HG03575 (cell line): ENCODE data around the gene HMX2.

Source experiments
- ATAC-seq: cut with Tn5 transposase; IDR thresholded peaks from one replicate; pipeline ENCODE4 v1.9.1; 2021; ENCODE audit not compliant: unreplicated experiment, insufficient number of reproducible peaks, low FRiP score; ENCODE audit errors: extremely low read depth

HMX2 gene

GRCh38 chr10:123136806-123137642 is 10.9 kb upstream of the HMX2 start:
- ATAC-seq: no peak

- no peak for ATAC-seq
Observed at GRCh38 chr10:123139165-123139520, 8.8 kb upstream of the HMX2 start.

- ATAC-seq: no peak
Observed at GRCh38 chr10:123139521-123140163, 8.3 kb upstream of the HMX2 start.

GRCh38 chr10:123140164-123140982 is 7.6 kb upstream of the HMX2 start:
- no peak for ATAC-seq

GRCh38 chr10:123140983-123141390 is 6.9 kb upstream of the HMX2 start:
- no peak for ATAC-seq

GRCh38 chr10:123141791-123142700 is 5.9 kb upstream of the HMX2 start:
- ATAC-seq: no peak

- ATAC-seq: no peak
Observed at GRCh38 chr10:123142701-123143161, 5.2 kb upstream of the HMX2 start.

- ATAC-seq: no peak
Observed at GRCh38 chr10:123143162-123143824, 4.6 kb upstream of the HMX2 start.

GRCh38 chr10:123143825-123144168 is 4.1 kb upstream of the HMX2 start:
- ATAC-seq: no peak

GRCh38 chr10:123144697-123145541 is 3.0 kb upstream of the HMX2 start:
- no peak for ATAC-seq

- no peak for ATAC-seq
Observed at GRCh38 chr10:123145542-123146012, 2.4 kb upstream of the HMX2 start.

- no peak for ATAC-seq
Observed at GRCh38 chr10:123146013-123146893, 1.7 kb upstream of the HMX2 start.

GRCh38 chr10:123146894-123147634 is 872 bp upstream of the HMX2 start:
- no peak for ATAC-seq

GRCh38 chr10:123148414-123149161 is 652 bp downstream of the HMX2 start:
- no peak for ATAC-seq

GRCh38 chr10:123149162-123149567 is 1.2 kb downstream of the HMX2 start:
- no peak for ATAC-seq
